Endothelial cell (in vitro differentiated cells): ENCODE results near the gene KIAA0513. TPM values are rescaled to one million over a fixed set of nuclear protein-coding genes. Genes with fewer than 3 reads are reported as not detected.

Experiments
- DNase-seq: peaks from one replicate; pipeline ENCODE4 v3.0.0; 2021; ENCODE audit warnings: low spot score
- H3K27ac Mint-ChIP-seq: one replicate; pipeline ENCODE4 v1.8.0; 2021; ENCODE audit warnings: mixed read lengths, inconsistent platforms; ENCODE audit not compliant: unreplicated experiment
- H3K27me3 Mint-ChIP-seq: one replicate; pipeline ENCODE4 v1.8.0; 2021; ENCODE audit warnings: mild to moderate bottlenecking, moderate library complexity, mixed read lengths, inconsistent platforms; ENCODE audit not compliant: unreplicated experiment
- H3K36me3 Mint-ChIP-seq: one replicate; pipeline ENCODE4 v1.8.0; 2021; ENCODE audit warnings: mild to moderate bottlenecking, low read depth, mixed read lengths, inconsistent platforms; ENCODE audit not compliant: unreplicated experiment
- H3K4me1 Mint-ChIP-seq: one replicate; pipeline ENCODE4 v1.8.0; 2021; ENCODE audit warnings: mild to moderate bottlenecking, mixed read lengths, inconsistent platforms; ENCODE audit not compliant: unreplicated experiment
- H3K4me3 Mint-ChIP-seq: one replicate; pipeline ENCODE4 v1.8.0; 2021; ENCODE audit warnings: mild to moderate bottlenecking, mixed read lengths, inconsistent platforms; ENCODE audit not compliant: unreplicated experiment
- H3K9me3 Mint-ChIP-seq: one replicate; pipeline ENCODE4 v1.8.0; 2021; ENCODE audit warnings: mixed read lengths, inconsistent platforms; ENCODE audit not compliant: unreplicated experiment
- CTCF ChIP-seq: fragments of 200-600 bp; sonication (generic); IDR thresholded peaks from one replicate; pipeline ENCODE4 v1.5.0; 2021; ENCODE audit warnings: antibody characterized with exemption; ENCODE audit not compliant: unreplicated experiment
- total RNA-seq: library from RNA; stranded (reverse); fragmentation: NEBNext Ultra II Directional; extraction: Animal tissue kit (Norgen Biotek cat#: 25700); gene quantifications from one replicate; pipeline ENCODE4 v1.2.1, GENCODE V29; 2021; ENCODE audit not compliant: unreplicated experiment

The KIAA0513 gene
- total RNA-seq, 1 donor from 2014 or later = 5.5 TPM

- no peak for TF ChIP-seq CTCF
- Mint-ChIP-seq H3K27ac (no peak overlapping the region), H3K36me3 (peaks cover 4% of the 10 kb centered on the region), H3K4me3 (no peak overlapping the region), H3K9me3 (no peaks in the 10 kb centered on the region), H3K4me1 (peaks cover 18% of the 10 kb centered on the region), H3K27me3 (peaks cover 1% of the 10 kb centered on the region)
- DNase-seq = no peak
Measured at GRCh38 chr16:85033171-85033570, 5.6 kb downstream of the KIAA0513 start.

GRCh38 chr16:85034591-85035433, 7.2 kb downstream of the KIAA0513 start:
- Mint-ChIP-seq H3K4me1 (peaks cover 6% of the 10 kb centered on the region), H3K27ac (no peak overlapping the region), H3K9me3 (no peaks in the 10 kb centered on the region), H3K36me3 (peaks cover 4% of the 10 kb centered on the region), H3K27me3 (peaks cover 2% of the 10 kb centered on the region), H3K4me3 (no peak overlapping the region)
- TF ChIP-seq CTCF = no peak
- no peak for DNase-seq

- no peaks in the 10 kb centered on the region for H3K9me3 Mint-ChIP-seq
- H3K27me3 Mint-ChIP-seq = peaks cover 2% of the 10 kb centered on the region
- H3K4me3 Mint-ChIP-seq = no peak overlapping the region
- H3K4me1 Mint-ChIP-seq = peaks cover 4% of the 10 kb centered on the region
- no peak for TF ChIP-seq CTCF
- H3K36me3 Mint-ChIP-seq = peaks cover 4% of the 10 kb centered on the region
- no peak for DNase-seq
- no peak overlapping the region for H3K27ac Mint-ChIP-seq
Measured at GRCh38 chr16:85036236-85037049, 8.8 kb downstream of the KIAA0513 start.

- Mint-ChIP-seq H3K4me3 (no peak overlapping the region), H3K9me3 (no peaks in the 10 kb centered on the region), H3K36me3 (no peaks in the 10 kb centered on the region), H3K4me1 (no peaks in the 10 kb centered on the region), H3K27me3 (peaks cover 2% of the 10 kb centered on the region), H3K27ac (no peak overlapping the region)
- no peak for TF ChIP-seq CTCF
- no peak for DNase-seq
Measured at GRCh38 chr16:85037050-85037410, 9.4 kb downstream of the KIAA0513 start.

- no peak overlapping the region for H3K27ac Mint-ChIP-seq
- H3K27me3 Mint-ChIP-seq = peaks cover 2% of the 10 kb centered on the region
- DNase-seq = no peak
- no peaks in the 10 kb centered on the region for H3K36me3 Mint-ChIP-seq
- H3K4me3 Mint-ChIP-seq = no peak overlapping the region
- TF ChIP-seq CTCF = no peak
- no peaks in the 10 kb centered on the region for H3K9me3 Mint-ChIP-seq
- no peaks in the 10 kb centered on the region for H3K4me1 Mint-ChIP-seq
Measured at GRCh38 chr16:85037721-85038120, 10.1 kb downstream of the KIAA0513 start.
